Lung microvascular endothelial cell (primary cell): Measurements from ENCODE around the gene TOGARAM2. TPM values are rescaled to one million over a fixed set of nuclear protein-coding genes. Genes with fewer than 3 reads are reported as not detected.
A peak's percentile ranks its signal among the peaks of the same experiment; 100 is the strongest.
"Not testable (repeated sequence)": the region's sequence is repeated elsewhere in the genome, so short reads cannot be mapped to it uniquely, and the experiment has no call there.

ENCODE experiments used
- DNase-seq, 2 donors: peaks; one replicate each; pipeline versions ENCODE4 v3.0.0 to v3.0.0-alpha.2; 2010; ENCODE audit warnings: low read depth in 2 of 2
- total RNA-seq: library from RNA; depleted of rRNA; stranded (reverse); fragments of >200 nt; gene quantifications from 2 replicates; pipeline ENCODE4 v1.2.1, GENCODE V29; 2014

TOGARAM2 gene
- total RNA-seq, 1 donor from 2014 or later, result under 0.01 TPM

GRCh38 chr2:28977176-28977875 is 3.8 kb upstream of the TOGARAM2 start:
- no peak for DNase-seq

GRCh38 chr2:28978001-28978400 is 3.1 kb upstream of the TOGARAM2 start:
- not testable (repeated sequence) for DNase-seq

- DNase-seq, result no peak
Observed at GRCh38 chr2:28978606-28979005, 2.5 kb upstream of the TOGARAM2 start.

- no peak for DNase-seq
Observed at GRCh38 chr2:28979041-28979440, 2.1 kb upstream of the TOGARAM2 start.

DNA sequence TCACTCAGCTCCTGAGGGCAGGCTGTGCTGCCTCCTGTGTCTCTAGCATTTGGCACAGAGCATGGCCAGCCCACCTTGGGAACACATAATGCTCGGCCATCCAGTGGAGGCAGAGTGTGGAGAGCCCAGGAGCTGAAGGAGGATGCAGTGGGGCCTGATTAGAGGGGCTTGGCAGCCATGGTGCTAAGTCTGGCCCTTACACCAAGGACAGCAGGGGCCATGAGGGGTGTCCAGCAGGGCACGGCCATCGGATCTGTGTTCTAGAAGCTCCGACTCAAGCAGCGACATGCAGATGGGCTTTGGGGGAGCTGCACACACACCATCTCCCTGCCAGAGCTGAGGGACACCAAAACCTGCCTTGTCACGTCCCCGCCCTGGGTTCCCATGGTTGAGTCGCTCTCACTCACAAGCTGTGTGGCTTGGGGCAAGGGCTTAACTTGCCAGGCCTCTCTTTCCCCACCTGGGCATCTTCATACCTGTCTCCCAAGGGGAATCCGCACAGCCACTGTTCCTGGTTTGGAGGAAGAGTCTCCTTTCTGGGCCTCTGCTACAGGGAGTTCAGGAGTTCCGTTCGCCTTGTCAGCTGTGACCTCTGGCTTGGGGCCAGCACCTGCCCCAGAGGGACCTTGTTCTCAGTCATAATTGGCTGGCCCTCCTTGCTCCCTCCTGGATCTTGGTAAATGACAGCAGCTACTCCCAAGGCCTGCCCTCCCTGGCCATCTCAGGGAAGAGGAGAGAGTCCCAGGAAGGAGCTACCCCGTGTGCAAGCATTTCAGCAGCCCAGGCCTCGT is 1.3 kb upstream of the TOGARAM2 start:
- no peak for DNase-seq

- DNase-seq, result no peak
Observed at GRCh38 chr2:28980368-28981015, 606 bp upstream of the TOGARAM2 start.

GRCh38 chr2:28981620-28982376 is 700 bp downstream of the TOGARAM2 start:
- no peak for DNase-seq

- DNase-seq, result no peak
Observed at GRCh38 chr2:28982381-28982950, 1.4 kb downstream of the TOGARAM2 start.

GRCh38 chr2:28986429-28986828 is 5.3 kb downstream of the TOGARAM2 start:
- peak; percentile 20 to 32 for DNase-seq

GRCh38 chr2:28989973-28990372 is 8.9 kb downstream of the TOGARAM2 start:
- DNase-seq, result no peak

- DNase-seq, result no peak
Observed at GRCh38 chr2:28990445-28990844, 9.3 kb downstream of the TOGARAM2 start.

DNA sequence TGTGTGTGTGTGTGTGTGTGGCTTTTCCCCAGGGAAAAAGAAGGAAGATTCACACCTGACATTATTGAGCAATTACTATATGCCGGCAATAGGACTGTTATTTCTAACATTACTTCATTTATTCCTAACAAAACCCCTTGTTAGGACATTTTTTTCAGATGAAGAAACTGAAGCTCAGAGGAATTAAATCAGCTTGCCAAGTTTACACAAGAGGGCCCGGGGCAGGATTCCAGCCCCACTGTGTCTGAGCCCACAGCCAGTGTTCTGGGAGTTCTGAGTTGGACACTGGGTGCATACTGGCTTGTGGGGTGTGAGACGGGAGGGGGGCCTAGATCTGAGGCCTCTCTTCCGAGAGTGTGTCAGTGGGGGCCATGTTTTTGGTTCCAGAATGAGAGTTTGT is 9.9 kb downstream of the TOGARAM2 start:
- no peak for DNase-seq

DNA sequence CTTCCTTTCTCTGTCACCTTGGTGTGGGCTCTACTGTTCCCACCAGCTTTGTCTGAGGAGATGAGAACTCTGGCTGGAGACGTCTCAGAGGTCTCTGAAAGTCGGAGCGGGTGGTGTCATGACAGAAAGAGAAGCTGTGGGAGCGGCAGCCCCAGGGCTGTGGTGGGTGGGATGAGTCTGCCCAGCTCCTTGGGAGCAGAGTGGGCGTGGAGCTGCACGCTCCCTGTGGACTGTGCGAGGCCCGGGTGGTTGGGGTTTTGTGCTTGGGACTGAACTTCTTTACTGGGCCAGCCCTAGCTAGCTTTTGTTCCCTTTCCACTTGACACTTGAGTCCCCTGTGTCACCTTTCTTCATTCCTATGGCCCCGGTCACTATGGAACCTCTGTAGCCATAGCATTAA is 10.4 kb downstream of the TOGARAM2 start:
- DNase-seq, result no peak

DNA sequence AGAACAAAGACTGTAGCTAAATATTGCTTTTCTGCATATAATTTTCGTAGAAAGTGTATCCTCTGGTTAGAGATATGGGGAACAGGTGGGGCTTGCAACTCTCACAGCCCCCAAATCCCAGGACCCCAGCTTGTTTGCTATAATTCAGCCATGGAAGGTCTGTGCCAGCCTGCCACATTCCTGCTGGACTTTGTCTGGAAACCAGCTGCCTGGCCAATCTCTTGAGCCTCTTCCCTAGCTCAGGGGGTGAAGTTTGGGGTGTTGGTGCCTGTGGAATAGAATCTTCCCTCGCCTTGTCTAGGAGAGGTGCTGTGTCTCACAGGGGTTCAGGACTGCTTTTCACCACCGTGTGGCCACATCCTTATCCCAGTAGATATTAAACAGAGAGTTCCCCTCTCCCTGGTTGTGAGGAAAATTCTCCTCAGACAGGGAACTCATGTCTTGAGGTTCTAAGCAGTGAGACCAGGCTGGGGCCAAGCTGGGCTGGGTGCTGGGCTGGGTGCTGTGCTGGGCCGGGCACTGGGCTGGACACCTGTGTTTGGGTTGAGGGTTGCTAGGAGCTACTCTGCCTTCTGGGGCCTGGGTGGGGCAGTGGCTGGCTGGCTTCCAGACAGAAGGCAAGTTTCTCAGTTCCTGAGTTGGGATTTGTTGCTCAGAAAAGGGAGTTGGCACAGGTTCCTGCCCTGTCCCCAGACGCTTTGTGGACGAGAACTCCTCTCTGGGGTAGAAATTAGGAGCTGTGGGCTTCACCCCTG is 12.3 kb downstream of the TOGARAM2 start:
- no peak for DNase-seq

DNA sequence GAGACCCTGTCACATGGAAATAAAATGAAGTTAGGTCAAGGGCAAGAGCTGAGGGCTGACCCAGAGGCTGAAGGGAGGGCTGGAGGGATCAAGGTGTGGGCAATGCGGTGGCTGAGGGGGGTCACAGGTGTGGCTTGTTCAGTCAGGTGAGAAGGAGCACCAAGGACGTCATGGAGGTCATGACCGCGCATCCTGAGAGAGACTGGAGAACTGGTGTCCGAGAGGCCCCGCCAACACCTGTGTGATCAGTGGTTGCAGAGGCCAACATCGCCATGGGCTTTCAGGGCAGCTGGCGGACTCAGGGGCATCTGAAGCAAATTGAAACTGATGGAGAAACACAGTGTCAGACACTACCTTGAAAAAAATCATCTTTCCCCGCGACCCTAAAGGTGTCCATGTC is 13.0 kb downstream of the TOGARAM2 start:
- DNase-seq, result no peak

GRCh38 chr2:28994679-28995078 is 13.6 kb downstream of the TOGARAM2 start:
- DNase-seq, result no peak

DNA sequence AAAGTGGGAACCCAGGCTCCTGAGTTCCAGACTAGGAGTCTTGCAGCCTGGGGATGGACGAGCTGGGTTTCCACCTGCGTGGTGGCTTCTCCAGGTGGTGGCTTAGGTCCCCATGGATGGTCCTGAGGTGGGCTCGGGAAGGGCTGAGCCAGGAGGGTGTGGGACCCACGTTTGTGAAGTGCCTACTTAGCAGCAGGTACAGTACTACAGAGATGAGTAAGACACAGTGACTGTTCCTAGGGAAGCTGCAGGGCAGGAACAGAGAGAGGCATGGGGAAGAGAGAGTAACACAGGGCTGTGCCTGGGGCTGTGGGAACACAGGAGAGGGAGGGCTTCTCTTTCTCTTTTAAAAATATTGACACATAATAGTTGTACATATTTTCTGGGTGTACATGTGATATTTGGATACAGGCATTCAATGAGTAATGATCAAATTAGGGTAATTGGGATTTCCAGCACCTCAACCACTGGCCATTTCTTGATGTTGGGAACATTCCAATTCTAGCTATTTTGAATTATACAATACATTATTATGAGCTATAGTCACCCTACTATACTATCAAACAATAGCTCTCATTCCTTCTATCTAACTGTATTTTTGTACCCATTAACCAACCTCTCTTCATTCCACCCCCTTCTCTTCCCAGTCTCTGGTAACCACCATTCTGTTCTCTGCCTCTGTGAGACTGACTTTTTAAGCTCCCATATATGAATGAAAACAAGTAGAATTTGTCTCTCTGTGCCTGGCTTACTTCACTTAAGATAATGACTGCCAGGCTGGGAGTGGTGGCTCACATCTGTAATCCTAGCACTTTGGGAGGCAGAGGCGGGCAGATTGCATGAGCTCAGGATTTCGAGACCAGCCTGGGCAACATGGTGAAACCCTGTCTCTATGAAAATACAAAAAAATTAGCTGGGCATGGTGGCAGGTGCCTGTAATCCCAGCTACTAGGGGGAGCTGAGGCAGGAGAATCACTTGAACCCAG is 15.0 kb downstream of the TOGARAM2 start:
- DNase-seq, result no peak

- DNase-seq, result no peak
Observed at GRCh38 chr2:28997237-28997846, 16.2 kb downstream of the TOGARAM2 start.
